Gastroesophageal sphincter (tissue), 3 donors: ENCODE data around the gene WDFY1.
"Not testable (repeated sequence)": the region's sequence is repeated elsewhere in the genome, so short reads cannot be mapped to it uniquely, and the experiment has no call there.

Experiments used
- CTCF ChIP-seq, 4 experiments: fragments of 200-600 bp in 2 of 4; fragments of 450-650 bp in 2 of 4; sonication (generic) in 1 of 4; IDR thresholded peaks; one replicate each; pipeline ENCODE4 v1.5.1; 2017 to 2019; ENCODE audit warnings: antibody characterized with exemption in 4 of 4, mild to moderate bottlenecking in 2 of 4, moderate library complexity in 2 of 4
- POLR2A ChIP-seq, 2 donors: fragments of 450-650 bp; IDR thresholded peaks; one replicate each; pipeline ENCODE4 v1.6.1; 2017; ENCODE audit warnings: antibody characterized with exemption in 2 of 2, mild to moderate bottlenecking in 2 of 2, moderate library complexity in 1 of 2

GRCh38 chr2:223871661-223872060, 73.5 kb downstream of the WDFY1 start:
- TF ChIP-seq CTCF, POLR2A (IDR thresholded peaks at IDR 0.05): not testable (repeated sequence)
